Mucosa of descending colon (tissue), 3 donors: ENCODE data around the gene BBC3. TPM values are rescaled to one million over a fixed set of nuclear protein-coding genes. Genes with fewer than 3 reads are reported as not detected.
A peak's percentile ranks its signal among the peaks of the same experiment; 100 is the strongest.

Experiments
- ATAC-seq: fragments of 200-7000 bp; cut with Tn5 transposase; one replicate; pipeline ENCODE4 v1.9.1; 2020; ENCODE audit warnings: mild to moderate bottlenecking, moderate library complexity
- DNase-seq, 3 donors: peaks; one replicate each; pipeline ENCODE4 v3.0.0-alpha.2; 2020
- H3K36me3 ChIP-seq: fragments of 200-600 bp; one replicate; pipeline ENCODE4 v1.8.0; 2021; ENCODE audit warnings: low read depth, mild to moderate bottlenecking
- H3K4me1 ChIP-seq: fragments of 200-600 bp; one replicate; pipeline ENCODE4 v1.8.0; 2021; ENCODE audit warnings: low read depth, mild to moderate bottlenecking
- H3K4me3 ChIP-seq: fragments of 200-600 bp; one replicate; pipeline ENCODE4 v1.8.0; 2021; ENCODE audit warnings: mild to moderate bottlenecking
- H3K9me3 ChIP-seq: fragments of 200-600 bp; one replicate; pipeline ENCODE4 v1.8.0; 2021; ENCODE audit warnings: mild to moderate bottlenecking
- intact Hi-C, 2 donors: fragments of 100-400 bp; cut with DNase I in 1 of 2; cut with micrococcal nuclease in 1 of 2; formaldehyde crosslinking; loops; one replicate each; pipeline versions ENCODE4 v1.11.0 to v1.11.1; 2022; cut with DNase I, micrococcal nuclease
- total RNA-seq, 3 donors: library from RNA; stranded (reverse); fragmentation: NEBNext Ultra II Directional in 2 of 3; extraction: Animal tissue kit (Norgen Biotek cat#: 25700) in 2 of 3; gene quantifications; one replicate each; pipeline versions ENCODE4 v1.2.1 to v1.2.4, GENCODE V29; 2021 to 2023
- TF ChIP-seq, protein P1 (sequence below): fragments of 200-600 bp; IDR thresholded peaks from one replicate; pipeline ENCODE4 v1.8.0; 2022; ENCODE audit warnings: antibody characterized with exemption, mild to moderate bottlenecking
- donor health status: DM: no; HTN: no; CAD: no; lungs with moderate emphysema.
- donor health status: DM: no; HTN: no; CAD: no.
- donor health status: DM: no; HTN: yes; CAD: no.

BBC3 gene
- total RNA-seq, 3 donors from 2014 or later = 18.3 to 24.9 (median 22.8) TPM

- intact Hi-C loops = no loop called here
- peaks cover 35% of the 10 kb centered on the region for H3K4me1 ChIP-seq
- no peak overlapping the region for H3K4me3 ChIP-seq
- TF ChIP-seq, protein P1, sequence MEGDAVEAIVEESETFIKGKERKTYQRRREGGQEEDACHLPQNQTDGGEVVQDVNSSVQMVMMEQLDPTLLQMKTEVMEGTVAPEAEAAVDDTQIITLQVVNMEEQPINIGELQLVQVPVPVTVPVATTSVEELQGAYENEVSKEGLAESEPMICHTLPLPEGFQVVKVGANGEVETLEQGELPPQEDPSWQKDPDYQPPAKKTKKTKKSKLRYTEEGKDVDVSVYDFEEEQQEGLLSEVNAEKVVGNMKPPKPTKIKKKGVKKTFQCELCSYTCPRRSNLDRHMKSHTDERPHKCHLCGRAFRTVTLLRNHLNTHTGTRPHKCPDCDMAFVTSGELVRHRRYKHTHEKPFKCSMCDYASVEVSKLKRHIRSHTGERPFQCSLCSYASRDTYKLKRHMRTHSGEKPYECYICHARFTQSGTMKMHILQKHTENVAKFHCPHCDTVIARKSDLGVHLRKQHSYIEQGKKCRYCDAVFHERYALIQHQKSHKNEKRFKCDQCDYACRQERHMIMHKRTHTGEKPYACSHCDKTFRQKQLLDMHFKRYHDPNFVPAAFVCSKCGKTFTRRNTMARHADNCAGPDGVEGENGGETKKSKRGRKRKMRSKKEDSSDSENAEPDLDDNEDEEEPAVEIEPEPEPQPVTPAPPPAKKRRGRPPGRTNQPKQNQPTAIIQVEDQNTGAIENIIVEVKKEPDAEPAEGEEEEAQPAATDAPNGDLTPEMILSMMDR = peak; percentile 99
- H3K36me3 ChIP-seq = no peaks in the 10 kb centered on the region
- no peaks in the 10 kb centered on the region for H3K9me3 ChIP-seq
- DNase-seq (peak; percentile 85 to 94 (median 93)), ATAC-seq (peak; percentile 90)
These were observed 13.0 kb upstream of the BBC3 start for GRCh38 chr19:47243776-47244547.

- Histone ChIP-seq H3K36me3 (no peaks in the 10 kb centered on the region), H3K9me3 (no peaks in the 10 kb centered on the region), H3K4me1 (peaks cover 35% of the 10 kb centered on the region), H3K4me3 (no peak overlapping the region)
- ATAC-seq (no peak), DNase-seq (no peak)
- TF ChIP-seq, protein P1 = no peak
- intact Hi-C loops = no loop called here
These were observed 12.4 kb upstream of the BBC3 start for GRCh38 chr19:47243364-47243775.

- no peak for ATAC-seq
- no peaks in the 10 kb centered on the region for H3K36me3 ChIP-seq
- no peak for DNase-seq
- H3K9me3 ChIP-seq = no peaks in the 10 kb centered on the region
- intact Hi-C loops = no loop called here
- TF ChIP-seq, protein P1 = no peak
- H3K4me3 ChIP-seq = no peak overlapping the region
- H3K4me1 ChIP-seq = peaks cover 35% of the 10 kb centered on the region
These were observed 11.0 kb upstream of the BBC3 start for GRCh38 chr19:47241919-47242577.

GRCh38 chr19:47240996-47241918 is 10.3 kb upstream of the BBC3 start:
- peaks cover 35% of the 10 kb centered on the region for H3K4me1 ChIP-seq
- DNase-seq = peak; percentile 81 to 88 (median 83)
- intact Hi-C loops = no loop called here
- ATAC-seq = peak; percentile 66
- TF ChIP-seq, protein P1 = no peak
- no peaks in the 10 kb centered on the region for H3K9me3 ChIP-seq
- no peak overlapping the region for H3K4me3 ChIP-seq
- H3K36me3 ChIP-seq = no peaks in the 10 kb centered on the region

DNA sequence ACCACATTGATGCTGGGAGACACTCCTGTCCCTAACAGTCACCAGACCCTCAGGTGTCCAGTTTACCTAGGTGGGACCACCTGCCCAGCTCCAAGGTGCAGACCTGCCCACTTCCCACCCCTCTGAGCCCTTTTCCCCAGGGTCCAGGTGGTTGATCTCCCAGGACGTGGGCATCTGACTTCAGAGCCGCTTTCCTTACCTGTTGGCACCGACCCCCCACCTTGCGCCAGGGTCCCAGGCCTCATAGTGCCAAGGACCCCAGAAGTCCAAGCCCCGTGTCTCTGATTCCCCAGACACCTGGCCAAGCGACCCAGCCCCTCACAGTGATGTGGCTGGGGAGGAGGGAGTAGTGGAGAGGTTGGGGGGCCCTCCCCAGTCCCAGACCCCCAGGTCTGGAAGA is 9.6 kb upstream of the BBC3 start:
- intact Hi-C loops = no loop called here
- H3K4me1 ChIP-seq = peaks cover 35% of the 10 kb centered on the region
- H3K9me3 ChIP-seq = no peaks in the 10 kb centered on the region

More for the DNA sequence above, 9.6 kb upstream of the BBC3 start:
- no peaks in the 10 kb centered on the region for H3K36me3 ChIP-seq
- TF ChIP-seq, protein P1 = no peak
- no peak for ATAC-seq
- no peak for DNase-seq
- H3K4me3 ChIP-seq = no peak overlapping the region
